OCI-M1 (cell line): Measurements from ENCODE around the gene FOXS1.

Experiments used
- DNase-seq: peaks from one replicate; lab custom pipeline; 2025; lab: John Stamatoyannopoulos, UW

The FOXS1 gene

GRCh38 chr20:31861135-31861384 lies 15.7 kb upstream of the FOXS1 start:
- no peak for DNase-seq

DNA sequence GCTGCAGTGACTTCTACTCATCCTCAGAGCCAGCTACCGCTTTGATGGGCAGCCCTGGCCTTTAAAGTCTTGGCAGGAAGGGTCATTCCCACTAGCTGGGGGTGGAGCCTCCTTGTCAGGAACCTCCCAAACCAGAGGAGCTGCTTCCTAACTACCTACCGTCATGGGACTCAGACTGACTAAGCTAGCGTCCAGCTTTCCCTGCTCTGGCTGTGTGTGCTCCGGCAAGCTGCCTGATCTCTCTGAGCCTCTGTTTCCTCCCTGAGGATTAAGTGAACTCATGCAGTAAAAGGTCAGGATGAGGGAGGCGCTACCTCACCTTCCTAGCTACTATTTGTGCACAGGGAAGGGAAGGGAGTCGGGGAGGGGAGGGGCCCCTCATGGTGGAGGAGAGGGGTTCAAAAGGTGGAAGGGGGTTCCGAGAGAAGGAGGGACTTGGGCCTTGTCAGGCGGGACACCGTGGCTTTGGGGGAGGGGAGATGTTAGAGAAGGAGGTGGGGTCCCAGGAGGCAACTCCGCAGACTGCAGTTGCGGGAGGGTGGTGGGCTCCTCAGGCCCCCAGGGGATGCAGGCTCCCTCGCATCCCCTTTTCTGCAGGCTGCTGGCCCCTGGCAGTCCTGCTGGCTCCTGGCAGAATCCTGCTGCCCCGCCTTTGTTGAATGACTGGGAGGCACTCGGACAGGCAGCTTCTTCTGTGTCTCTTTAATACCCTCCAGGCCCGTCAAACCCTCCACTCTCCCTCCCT lies 15.2 kb upstream of the FOXS1 start:
- peak; percentile 6 for DNase-seq

DNA sequence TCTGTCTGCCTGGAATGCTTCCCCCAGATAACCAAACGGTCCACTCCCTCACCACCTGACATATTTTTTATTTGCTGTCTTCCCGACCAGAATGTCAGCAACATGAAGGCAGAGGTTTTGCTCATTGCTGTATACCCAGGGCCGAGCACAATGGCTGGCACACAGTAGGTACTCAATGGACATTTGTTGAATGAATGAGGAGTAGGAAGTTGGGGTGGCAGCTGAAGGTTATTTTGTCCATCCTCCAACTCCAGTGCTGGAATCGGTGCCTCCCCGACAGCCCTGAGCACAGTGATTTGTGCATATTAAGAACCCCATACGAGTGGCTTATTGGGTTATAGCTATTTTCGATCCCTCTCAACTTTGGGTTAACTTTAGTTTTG lies 14.6 kb upstream of the FOXS1 start:
- DNase-seq: no peak

DNA sequence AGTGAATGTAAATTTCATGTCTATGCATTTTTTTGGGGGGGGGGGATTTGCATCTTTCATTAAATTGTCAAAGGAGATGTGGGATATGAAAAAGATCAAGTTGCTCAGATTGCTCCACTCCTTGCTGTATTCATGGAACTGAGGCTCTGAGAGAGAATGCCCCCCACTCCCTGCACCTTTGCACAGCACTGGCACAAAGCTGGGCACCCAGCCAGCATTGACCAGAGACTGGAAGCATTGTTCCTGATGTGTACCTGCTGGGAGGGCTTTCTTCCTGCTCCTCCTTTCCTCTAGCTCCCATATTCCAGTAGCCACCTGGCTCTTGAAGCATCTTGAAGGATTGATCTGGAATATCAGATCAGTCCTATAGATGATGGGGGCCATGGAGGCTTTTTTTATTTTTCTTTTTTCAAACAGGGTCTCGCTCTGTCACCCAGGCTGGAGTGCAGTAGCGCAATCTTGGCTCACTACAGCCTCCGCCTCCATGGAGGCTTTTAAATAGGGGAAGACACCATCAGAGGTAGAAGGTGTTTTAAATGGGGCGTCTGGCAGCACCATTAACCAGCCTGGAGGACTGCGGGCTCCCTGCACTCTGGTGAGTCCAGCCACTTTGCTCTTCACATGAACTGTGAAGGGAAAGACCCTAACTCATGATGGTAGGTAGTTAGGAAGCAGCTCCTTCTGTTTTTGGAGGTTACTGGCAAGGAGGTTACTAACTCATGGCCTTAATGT lies 14.0 kb upstream of the FOXS1 start:
- DNase-seq: no peak

GRCh38 chr20:31858760-31859083 lies 13.3 kb upstream of the FOXS1 start:
- DNase-seq: no peak

- DNase-seq: no peak
Measured at GRCh38 chr20:31857861-31858759, 12.7 kb upstream of the FOXS1 start.

DNA sequence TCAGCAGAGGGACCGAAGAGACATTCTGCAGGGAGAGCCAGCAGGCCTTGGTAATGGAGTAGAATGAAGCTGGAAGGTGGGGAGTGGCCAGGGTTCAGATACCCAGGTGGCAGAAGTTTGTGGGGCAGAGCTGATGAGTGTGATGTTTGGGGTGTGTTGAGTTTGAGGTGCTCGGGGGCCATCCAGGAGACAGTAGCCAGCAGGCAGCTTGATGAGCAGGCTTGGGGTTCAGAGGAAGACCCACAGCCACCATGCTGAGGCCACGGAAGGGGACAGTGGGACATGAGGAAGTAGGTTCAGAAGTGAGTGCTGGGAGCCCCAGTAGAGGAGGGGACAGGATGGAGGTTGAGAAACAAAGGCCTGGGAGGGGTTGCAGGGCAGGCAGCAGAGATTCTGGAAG lies 11.1 kb upstream of the FOXS1 start:
- DNase-seq: no peak

DNA sequence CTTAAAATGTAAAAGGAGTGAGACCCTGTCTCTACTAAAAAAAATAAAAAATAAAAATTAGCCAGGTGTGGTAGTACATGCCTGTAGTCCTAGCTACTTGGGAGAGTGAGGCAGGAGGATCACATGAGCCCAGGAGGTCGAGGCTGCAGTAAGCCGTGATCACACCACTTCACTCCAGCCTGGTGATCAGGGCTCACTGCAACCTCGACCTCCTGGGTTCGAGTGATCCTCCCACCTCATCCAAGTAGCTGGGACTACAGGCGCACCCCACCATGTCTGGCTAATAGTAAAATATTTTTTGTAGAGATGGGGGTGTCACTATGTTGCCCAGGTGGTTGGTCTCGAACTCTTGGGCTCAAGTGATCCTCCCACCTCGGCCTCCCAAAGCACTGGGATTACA lies 8.1 kb upstream of the FOXS1 start:
- DNase-seq: no peak

DNA sequence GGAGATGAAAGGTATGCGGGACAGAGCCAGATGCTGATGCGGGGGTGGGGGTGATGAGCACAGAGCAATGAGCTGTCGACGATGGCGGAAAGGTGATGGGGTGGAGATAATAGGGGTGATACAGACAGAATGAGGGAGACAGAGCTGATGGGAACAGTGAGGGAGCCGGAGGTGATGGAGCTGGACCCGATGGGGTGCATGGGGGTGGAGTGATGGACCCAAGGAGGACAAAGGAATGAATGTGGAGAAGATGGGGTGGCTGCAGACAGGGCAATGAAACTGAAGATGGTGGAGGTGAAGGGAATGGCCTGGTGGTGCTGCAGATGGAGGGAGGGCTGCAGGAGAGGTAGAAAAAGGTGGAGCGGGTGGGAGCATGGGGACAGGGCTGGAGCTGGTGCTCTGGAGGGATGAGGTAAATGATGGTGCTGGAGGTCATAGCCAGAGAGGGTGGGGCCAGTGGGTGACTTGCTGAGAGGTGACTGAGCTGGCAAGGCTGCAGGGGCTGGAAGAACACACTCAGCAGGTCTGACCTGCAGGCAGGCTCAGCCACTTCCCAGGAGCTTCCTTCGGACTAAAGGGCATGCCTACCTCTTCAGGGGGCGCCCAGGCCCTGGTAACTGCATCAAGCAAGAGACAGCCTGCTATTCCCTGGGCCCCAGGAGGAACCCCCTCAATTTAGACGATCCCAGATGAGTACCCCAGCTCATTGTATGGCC lies 6.0 kb upstream of the FOXS1 start:
- no peak for DNase-seq

GRCh38 chr20:31849306-31849930 lies 4.0 kb upstream of the FOXS1 start:
- no peak for DNase-seq

DNA sequence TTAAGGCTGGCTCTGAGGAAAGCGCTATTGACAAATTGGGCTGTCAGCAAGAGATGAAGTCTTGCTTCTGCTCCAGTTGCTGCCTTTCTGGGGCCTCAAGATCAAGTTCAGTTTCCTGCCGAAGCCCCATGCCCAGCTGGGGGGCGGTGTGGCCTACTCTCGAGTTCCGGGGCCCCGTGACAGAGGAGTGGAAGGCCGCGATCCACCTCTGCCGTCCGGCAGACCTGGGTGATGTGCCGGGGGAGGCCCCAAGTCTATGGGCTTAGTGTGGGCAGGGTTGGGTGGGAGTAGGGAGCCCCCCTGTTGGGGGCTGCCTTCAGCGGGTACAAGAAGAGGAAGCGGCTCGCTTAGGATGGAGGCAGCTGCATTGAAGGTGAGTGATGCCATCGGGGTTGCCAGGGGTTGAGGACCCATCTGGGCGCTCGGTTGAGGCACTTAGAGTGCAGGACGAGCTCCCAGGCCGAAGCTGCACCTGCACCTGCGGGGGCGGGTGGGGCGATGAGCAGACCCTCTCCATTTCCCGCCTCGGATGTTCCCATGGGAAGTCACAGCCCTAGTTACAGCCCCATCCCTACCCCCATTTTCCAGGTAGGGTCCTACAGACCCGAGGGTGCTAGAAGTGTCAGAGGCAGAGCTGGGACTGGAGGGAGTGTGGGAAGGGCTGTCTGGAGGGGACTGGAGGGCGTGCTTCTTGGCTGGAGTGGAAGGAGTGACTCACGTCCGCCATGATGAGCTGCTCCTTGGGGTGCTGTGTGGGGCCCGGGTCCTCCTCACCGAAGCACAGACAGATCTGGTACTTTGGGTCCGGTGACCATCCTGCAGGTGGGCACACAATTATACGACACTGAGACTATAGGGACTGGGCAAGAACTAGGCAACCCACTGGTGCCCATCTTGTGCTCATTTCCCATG lies 2.9 kb upstream of the FOXS1 start:
- no peak for DNase-seq

DNA sequence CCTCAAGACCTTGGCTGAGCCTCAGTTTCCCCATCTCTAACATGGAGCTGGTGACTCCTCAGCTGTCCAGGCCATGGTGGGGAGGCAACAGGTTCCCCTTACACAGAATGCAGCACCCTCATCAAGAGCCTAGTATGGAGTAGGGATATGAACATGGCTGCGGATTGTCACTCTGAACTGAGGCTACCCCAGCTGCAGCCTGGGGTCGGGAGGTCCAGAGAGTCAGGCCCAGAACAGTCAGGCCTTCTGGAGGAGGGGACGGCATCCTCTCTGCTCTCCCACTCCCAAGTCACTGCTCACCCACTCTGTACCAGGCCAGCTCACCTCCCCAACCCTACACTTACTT lies 1.4 kb upstream of the FOXS1 start:
- DNase-seq: no peak

DNA sequence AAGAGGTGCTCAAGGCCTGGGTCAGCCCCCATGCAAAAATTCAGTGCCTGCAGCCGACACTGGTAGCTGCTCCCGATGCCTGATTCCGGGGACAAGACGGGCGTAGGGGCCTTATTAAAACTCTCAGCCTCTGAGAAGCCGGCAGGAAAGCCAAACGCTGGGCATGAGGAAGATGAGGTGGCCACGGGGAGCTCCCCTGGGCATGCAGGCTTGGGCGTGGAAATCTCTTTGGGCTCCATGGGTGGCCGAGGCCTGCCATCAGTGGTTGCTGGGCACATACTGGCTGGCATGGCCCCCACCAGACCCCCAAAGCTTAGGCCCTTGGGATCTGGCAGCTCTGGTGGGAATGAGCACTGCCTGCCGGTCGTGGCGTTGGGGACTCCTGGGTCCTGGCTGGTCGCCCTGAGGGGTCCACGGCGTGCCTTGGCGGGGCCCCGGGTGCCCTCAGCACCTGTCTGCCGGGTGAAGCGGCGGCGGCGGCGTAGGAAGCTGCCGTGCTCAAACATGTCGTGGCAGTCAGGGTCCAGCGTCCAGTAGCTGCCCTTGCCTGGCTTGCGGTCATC lies 586 bp downstream of the FOXS1 start:
- DNase-seq: no peak

DNA sequence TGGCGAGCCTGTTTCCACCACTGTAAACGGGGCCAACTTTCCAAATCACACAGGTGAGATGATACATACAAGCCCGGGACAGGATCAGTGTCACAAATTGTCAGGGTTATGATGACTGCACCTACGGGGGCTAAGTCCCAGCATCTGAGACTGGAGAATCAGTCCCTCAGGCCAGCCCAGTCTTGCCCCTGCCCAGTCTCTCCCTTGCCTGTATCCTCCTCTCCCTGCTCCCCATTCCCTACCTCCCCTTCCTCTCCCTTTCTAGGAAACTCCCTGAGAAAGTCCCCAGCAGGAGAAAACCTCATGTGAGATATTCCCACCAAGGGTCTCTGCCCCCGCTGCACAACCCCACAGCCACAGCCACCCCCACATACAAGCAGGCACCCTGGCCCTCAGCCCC lies 1.5 kb downstream of the FOXS1 start:
- DNase-seq: no peak

GRCh38 chr20:31843288-31843687 lies 2.1 kb downstream of the FOXS1 start:
- no peak for DNase-seq

GRCh38 chr20:31842471-31843157 lies 2.8 kb downstream of the FOXS1 start:
- no peak for DNase-seq

- DNase-seq: no peak
Measured at GRCh38 chr20:31841928-31842327, 3.5 kb downstream of the FOXS1 start.

GRCh38 chr20:31840906-31841816 lies 4.2 kb downstream of the FOXS1 start:
- DNase-seq: no peak
